Mucosa of rectum (tissue), 2 donors: Measurements from ENCODE around the gene NUP62.
"Not testable (repeated sequence)": the region's sequence is repeated elsewhere in the genome, so short reads cannot be mapped to it uniquely, and the experiment has no call there.

Experiments
- H3K27ac ChIP-seq, 2 donors: one replicate each; pipeline ENCODE4 v1.7.0; 2013; ENCODE audit warnings: inconsistent platforms in 2 of 2, low read depth in 2 of 2, low read length in 2 of 2
- H3K27me3 ChIP-seq, 2 donors: one replicate each; pipeline ENCODE4 v1.7.0; 2013; ENCODE audit warnings: low read length in 2 of 2; ENCODE audit not compliant: control insufficient read depth in 2 of 2, insufficient read depth in 2 of 2
- H3K36me3 ChIP-seq, 2 donors: one replicate each; pipeline ENCODE4 v1.7.0; 2013; ENCODE audit warnings: low read length in 2 of 2; ENCODE audit not compliant: control insufficient read depth in 2 of 2, insufficient read depth in 2 of 2
- H3K4me1 ChIP-seq, 2 donors: one replicate each; pipeline ENCODE4 v1.7.0; 2013; ENCODE audit warnings: low read length in 2 of 2, mild to moderate bottlenecking in 1 of 2; ENCODE audit not compliant: control insufficient read depth in 2 of 2, insufficient read depth in 2 of 2
- H3K4me3 ChIP-seq, 2 donors: one replicate each; pipeline ENCODE4 v1.7.0; 2013; ENCODE audit warnings: low read length in 2 of 2
- H3K9ac ChIP-seq, 2 donors: one replicate each; pipeline ENCODE4 v1.7.0; 2013; ENCODE audit warnings: low read length in 2 of 2, low read depth in 1 of 2, mild to moderate bottlenecking in 1 of 2
- H3K9me3 ChIP-seq, 2 donors: one replicate each; pipeline ENCODE4 v1.7.0; 2013; ENCODE audit warnings: low read length in 2 of 2; ENCODE audit not compliant: control insufficient read depth in 2 of 2
- donor health status: healthy.
- donor health status: Normal muscosa, but diverticular disease.

NUP62 gene

DNA sequence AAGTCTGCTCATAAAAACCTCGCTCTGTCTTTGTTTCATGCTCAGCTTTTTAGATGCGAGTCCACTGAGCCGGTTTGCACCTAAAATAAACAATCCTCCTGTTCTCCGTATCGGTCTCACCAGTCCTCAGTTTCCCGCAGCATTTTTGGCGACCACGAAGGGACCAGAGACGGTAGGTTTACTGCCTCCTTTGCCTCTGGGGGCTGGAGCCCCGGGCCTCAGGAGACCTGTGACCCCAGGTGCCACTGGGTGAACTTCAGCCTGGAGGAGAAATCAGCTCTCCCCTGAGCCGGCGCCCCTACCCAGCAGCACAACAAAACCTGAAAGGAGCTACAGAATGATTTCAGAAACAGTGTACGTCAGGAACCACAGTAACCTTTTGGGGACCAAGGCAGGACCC, 23.6 kb upstream of the NUP62 start:
- H3K4me1 ChIP-seq: peaks cover 9 to 14% of the 10 kb centered on the region in 2 donors
- H3K27me3 ChIP-seq: no peaks in the 10 kb centered on the region
- no peak overlapping the region for H3K4me3 ChIP-seq
- no peak overlapping the region for H3K27ac ChIP-seq
- no peaks in the 10 kb centered on the region for H3K36me3 ChIP-seq
- H3K9me3 ChIP-seq: no peaks in the 10 kb centered on the region
- no peak overlapping the region for H3K9ac ChIP-seq

DNA sequence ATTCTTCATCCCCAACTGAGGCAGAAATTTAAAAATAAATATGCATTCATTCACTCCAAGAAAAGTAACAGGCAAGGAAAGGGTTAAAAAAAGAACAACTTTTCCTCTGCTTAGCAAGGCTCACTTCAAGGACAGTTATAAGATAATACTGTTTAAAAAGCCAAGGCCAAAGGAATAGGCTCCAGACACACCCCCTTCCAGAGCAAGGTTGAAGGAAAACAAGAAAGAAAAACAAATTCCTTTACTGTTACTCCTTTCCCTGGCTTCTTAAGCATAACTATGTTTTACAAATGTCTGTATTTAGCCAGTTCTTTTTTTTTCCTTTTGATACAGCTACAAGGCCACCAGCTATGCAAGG, 23.2 kb upstream of the NUP62 start:
- Histone ChIP-seq H3K4me1 (peaks cover 9 to 14% of the 10 kb centered on the region in 2 donors), H3K36me3 (no peaks in the 10 kb centered on the region)

GRCh38 chr19:49951806-49952478, 22.6 kb upstream of the NUP62 start:
- Histone ChIP-seq H3K4me3 (no peak overlapping the region), H3K9me3 (no peaks in the 10 kb centered on the region), H3K9ac (no peak overlapping the region), H3K4me1 (peaks cover 9 to 14% of the 10 kb centered on the region in 2 donors), H3K27ac (no peak overlapping the region), H3K27me3 (no peaks in the 10 kb centered on the region), H3K36me3 (no peaks in the 10 kb centered on the region)

More for the DNA sequence above, 23.2 kb upstream of the NUP62 start:
- Histone ChIP-seq H3K9ac (no peak overlapping the region), H3K4me3 (no peak overlapping the region), H3K9me3 (no peaks in the 10 kb centered on the region), H3K27me3 (no peaks in the 10 kb centered on the region), H3K27ac (no peak overlapping the region)

DNA sequence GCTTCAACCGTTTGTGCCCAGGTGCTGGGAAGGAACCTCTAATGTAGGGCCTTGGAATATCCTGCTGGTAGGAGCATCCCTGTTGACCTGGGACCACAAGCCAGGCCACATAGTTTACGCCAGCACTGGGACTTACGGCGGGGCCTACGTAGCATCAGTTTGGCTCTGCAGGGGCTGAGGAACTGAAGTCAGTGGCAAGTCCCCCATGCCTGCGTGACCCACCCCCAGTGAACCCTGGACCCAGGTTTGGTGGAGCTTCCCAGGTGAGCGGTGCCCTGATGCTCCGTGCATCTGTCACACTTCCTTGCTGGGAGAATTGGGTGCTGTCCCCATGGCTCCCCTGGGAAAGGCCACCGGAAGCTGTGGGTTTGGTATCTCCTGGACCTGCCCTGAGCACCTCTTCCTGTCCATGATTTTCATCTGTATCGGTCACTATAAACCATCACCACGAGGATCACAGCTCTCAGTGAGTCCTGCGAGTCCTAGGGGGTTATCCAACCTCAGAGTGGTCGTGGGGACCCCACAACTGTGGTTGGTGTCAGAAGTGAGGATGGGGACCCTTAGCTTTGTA, 21.7 kb upstream of the NUP62 start:
- H3K9ac ChIP-seq: no peak overlapping the region
- no peak overlapping the region for H3K4me3 ChIP-seq
- H3K4me1 ChIP-seq: peaks cover 7 to 14% of the 10 kb centered on the region in 2 donors
- no peaks in the 10 kb centered on the region for H3K36me3 ChIP-seq
- no peaks in the 10 kb centered on the region for H3K9me3 ChIP-seq
- no peak overlapping the region for H3K27ac ChIP-seq
- H3K27me3 ChIP-seq: no peaks in the 10 kb centered on the region

DNA sequence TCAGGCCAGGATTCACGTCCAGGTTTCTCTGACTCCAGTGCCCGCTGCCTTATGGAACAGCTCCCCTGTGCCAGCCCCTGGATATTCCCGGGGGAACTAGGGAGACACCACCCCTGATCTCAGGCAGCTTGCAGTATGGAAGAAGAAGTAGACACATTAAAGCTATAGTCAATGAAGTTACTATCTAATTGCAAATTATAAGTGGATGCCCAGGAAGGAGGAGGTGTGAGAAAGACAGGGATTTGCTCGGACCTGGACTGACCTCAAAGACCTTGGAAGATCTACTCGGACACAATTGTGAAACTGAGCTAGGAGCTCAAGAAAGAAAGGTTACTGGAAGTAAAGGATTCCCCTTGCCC, 21.3 kb upstream of the NUP62 start:
- Histone ChIP-seq H3K27ac (no peak overlapping the region), H3K27me3 (no peaks in the 10 kb centered on the region), H3K4me3 (no peak overlapping the region), H3K9ac (no peak overlapping the region), H3K36me3 (no peaks in the 10 kb centered on the region), H3K9me3 (no peaks in the 10 kb centered on the region), H3K4me1 (peaks cover 5 to 14% of the 10 kb centered on the region in 2 donors)

- Histone ChIP-seq H3K4me3 (no peak overlapping the region), H3K27ac (no peak overlapping the region), H3K27me3 (no peaks in the 10 kb centered on the region), H3K9ac (no peak overlapping the region), H3K4me1 (peaks cover 4 to 13% of the 10 kb centered on the region in 2 donors), H3K36me3 (no peaks in the 10 kb centered on the region), H3K9me3 (no peaks in the 10 kb centered on the region)
Measured at GRCh38 chr19:49949742-49950589, 20.7 kb upstream of the NUP62 start.

- Histone ChIP-seq H3K9ac (no peak overlapping the region), H3K27me3 (no peaks in the 10 kb centered on the region), H3K27ac (no peak overlapping the region), H3K36me3 (no peaks in the 10 kb centered on the region), H3K4me1 (peaks cover 0 to under 1% of the 10 kb centered on the region in 2 donors), H3K9me3 (no peaks in the 10 kb centered on the region), H3K4me3 (no peak overlapping the region)
Measured at GRCh38 chr19:49946415-49946814, 17.1 kb upstream of the NUP62 start.

DNA sequence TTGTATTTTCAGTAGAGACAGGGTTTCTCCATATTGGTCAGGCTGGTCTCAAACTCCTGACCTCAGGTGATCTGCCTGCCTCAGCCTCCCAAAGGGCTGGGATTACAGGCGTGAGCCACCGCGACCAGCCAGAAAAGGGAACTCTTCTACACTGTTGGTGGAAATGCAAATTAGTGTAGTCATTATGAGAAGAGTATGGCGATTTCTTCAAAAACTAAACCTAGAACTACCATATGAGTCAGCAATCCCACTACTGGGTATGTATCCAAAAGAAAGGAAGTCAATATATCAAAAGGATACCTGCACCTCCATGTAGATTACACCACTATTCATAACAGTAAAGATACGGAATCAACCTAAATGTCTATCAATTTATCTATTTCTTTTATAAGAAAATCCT, 15.3 kb upstream of the NUP62 start:
- H3K36me3 ChIP-seq, H3K4me3 ChIP-seq, H3K27ac ChIP-seq, H3K27me3 ChIP-seq, H3K9ac ChIP-seq, H3K9me3 ChIP-seq, H3K4me1 ChIP-seq: not testable (repeated sequence)

- Histone ChIP-seq H3K9ac (no peak overlapping the region), H3K9me3 (no peaks in the 10 kb centered on the region), H3K4me1 (peaks cover 4% of the 10 kb centered on the region in 2 donors), H3K27me3 (no peaks in the 10 kb centered on the region), H3K36me3 (no peaks in the 10 kb centered on the region), H3K27ac (no peak overlapping the region), H3K4me3 (no peak overlapping the region)
Measured at GRCh38 chr19:49940482-49940791, 11.1 kb upstream of the NUP62 start.

DNA sequence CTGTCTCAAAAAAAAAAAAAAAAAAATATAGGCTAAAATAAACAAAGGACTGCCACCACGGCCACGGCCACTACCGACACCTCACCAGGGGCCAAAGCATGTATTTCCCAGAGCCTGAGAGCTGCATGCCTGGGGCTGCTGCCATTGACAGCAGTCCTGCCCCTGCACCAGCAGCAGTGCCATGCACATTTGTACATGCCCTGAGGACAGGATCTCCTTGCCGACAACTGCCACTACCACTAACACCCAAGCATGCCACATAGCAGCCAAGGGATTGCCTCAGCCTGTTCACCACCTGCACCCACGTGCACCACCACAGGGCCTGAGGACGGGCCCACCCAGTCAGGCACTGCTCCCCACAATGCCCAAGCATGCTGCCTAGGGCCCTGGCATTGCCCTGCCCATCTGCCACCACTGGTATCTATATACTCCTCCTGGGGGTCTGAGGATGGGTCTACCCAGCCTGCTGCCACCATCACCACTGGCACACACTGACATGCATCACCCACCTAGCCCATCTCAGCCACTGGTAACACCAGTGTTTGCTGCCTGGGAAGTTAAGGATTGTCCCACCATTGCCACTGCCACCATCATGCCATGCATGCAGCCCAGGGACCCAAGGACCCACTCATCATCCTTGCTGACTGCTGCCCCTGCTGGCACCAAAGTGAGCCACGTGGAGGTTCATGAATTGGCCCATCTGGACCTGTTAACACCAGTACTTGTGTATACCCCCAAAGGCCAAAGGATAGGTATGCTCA, 10.6 kb upstream of the NUP62 start:
- H3K27ac ChIP-seq: no peak overlapping the region
- H3K27me3 ChIP-seq: no peaks in the 10 kb centered on the region
- H3K4me3 ChIP-seq: no peak overlapping the region
- peaks cover 4% of the 10 kb centered on the region in 2 donors for H3K4me1 ChIP-seq
- H3K9me3 ChIP-seq: no peaks in the 10 kb centered on the region
- no peaks in the 10 kb centered on the region for H3K36me3 ChIP-seq
- H3K9ac ChIP-seq: no peak overlapping the region
